Kidney capillary endothelial cell (primary cell): Measurements from ENCODE around the gene TNIP1.

ENCODE experiments used
- DNase-seq: peaks from one replicate; pipeline ENCODE4 v3.0.0-alpha.2; 2018; ENCODE audit warnings: low spot score

Gene TNIP1

DNA sequence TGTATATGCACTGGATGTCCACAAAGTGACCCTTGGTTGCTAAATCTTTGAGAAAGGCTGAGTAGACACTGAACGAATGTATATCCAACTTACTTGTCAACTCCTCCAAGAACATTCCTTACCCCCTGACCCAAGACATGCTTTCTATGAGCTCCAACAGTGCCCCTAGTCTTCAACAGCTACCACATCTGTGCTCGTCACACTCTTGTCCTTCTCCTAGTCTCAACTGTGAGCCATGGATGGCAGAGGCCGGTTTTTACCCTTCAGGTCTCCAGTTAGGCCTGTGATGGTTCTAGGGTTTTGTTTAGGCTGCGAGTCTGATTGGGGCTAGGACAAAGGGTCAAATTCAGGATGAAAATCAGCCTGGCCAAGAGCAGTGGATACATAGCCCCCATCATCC, 79.4 kb downstream of the TNIP1 start:
- no peak for DNase-seq

DNA sequence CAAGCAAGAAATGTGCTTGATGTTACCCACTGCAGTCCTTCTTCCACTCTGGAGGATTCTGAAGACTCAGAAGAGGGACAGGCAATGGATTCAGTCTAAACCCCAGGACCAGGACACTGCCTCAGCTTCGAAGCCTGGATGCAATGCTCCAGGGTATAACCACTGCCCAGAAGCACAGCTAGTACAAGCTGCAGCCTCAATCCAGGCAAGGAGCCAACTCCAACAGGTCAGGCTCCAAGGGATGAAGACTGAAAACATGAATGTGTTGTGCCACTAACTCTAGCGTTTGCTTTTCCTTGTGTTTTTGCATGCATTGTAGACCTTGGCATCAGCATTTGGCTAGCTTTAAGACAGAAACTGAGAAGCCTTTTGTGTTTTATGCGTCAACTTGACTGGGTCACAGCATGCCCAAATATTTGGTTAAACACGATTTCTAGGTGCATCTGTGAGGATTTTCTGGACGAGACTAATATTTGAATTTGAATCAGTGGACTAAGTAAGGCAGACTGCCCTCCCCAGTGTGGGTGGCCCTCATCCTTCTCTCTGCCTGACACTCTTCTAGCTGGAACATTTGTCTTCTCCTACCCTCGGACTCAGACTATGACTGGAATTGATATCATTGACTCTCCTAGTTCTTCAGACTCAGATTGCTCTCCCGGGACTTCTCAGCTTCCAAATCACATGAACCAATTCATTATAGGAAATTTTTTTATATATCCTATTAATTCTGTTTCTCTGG, 81.0 kb downstream of the TNIP1 start:
- DNase-seq, result no peak

DNA sequence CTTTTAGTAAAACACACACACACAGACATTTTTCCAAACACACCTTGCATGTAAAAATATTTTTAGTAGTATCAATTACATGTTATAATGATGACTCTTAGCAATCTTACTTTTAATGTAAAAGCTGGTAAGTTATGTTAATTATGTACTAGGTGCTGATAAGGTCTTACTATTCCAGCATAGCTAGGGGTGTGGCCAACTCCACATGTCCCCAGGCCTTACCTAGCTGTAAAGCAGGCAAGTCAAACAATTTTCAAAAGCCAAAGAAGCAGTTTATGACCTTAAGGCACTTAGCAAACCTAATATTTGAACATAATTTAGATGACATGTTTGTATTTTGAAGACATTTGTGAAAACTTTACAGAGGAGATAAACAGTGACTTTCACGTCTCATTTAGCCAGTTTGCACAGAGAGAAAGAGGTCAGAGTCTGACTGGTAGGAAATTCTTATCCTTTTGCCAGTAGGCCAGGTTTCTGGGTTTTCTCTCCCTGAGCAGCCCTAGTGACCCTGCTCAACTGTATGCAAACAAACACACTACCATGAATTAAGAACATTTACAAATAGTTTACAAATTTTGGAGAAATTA, 86.9 kb downstream of the TNIP1 start:
- DNase-seq, result no peak

DNA sequence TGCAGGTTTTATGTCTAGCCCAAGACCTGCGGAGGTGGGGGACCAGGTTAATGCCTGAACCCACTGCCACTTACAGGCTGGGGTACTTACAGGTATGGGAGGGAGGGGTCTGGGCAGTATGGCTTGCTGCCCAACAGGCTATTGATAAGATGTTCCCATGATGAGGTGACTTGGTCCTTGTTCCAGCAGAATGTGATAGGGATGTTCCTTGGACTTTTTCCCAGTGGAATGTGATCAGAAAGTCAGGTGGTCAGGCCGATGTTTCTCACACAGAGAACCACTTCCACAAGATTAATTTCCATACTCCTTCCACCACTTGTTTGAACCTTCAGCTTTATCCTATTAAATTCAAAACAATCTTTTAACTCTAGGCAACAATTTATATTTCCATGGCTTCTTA, 87.4 kb downstream of the TNIP1 start:
- DNase-seq, result no peak

DNA sequence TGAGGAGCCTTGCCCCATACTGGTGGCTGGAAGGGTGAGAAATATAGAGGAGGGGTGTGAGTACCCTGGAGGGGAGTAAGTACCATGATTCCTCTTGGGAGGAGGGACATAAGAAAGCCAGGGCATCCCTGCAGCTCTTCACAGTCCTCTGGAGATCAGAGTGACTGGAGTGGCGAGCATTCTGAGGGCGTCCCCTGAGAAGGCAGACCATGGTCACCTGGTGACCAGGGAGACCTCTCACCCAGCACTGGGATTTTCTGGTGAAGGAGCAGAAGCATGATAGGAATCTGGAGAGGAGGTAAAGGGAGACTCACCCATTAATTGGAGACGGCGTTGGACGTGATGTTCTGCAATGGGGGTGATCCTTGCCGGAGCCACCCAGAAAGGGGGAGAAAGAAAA, 88.1 kb downstream of the TNIP1 start:
- DNase-seq, result no peak

DNA sequence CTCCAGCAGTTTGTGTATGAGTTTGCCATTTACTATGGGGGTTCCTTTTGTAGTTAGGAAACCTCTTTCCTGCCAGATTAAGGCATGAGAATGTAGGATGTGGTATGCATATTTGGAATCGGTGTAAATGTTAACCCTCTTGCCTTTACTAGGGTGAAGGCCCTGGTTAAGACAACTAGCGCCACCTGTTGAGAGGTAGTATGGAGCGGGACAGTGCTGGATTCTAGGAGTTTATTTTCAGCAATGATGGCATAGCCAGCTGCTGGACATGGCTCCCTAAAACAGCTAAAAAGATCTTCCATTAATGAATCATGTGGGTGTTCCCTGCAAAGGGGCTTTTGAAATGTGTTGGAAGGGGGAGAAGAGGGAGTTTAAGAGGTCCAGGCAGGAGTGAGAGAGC, 91.1 kb downstream of the TNIP1 start:
- no peak for DNase-seq

DNA sequence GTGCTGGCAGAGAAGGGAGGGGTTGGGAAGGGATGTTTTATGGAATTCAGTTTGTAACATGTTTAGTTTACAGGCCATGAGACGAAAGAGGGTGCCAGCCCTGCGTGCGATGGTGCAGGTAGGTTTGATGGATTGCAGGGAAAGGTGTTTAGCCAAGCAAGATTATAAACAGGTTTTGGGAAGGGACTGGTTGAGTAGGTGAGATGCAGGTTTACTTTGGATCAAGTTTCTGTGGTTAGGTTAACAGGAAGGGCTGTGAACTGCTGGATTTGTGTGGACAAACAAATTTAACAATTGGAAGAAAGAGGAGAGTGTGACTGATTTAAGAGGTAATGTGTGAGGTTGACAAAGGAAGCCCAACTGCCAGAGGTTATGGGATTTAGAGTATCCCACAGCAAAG, 93.1 kb downstream of the TNIP1 start:
- DNase-seq, result no peak
